Parathyroid adenoma (tissue), 2 donors: ENCODE data around the gene PDE9A.

ENCODE experiments used
- H2AFZ ChIP-seq: fragments of 300-600 bp; sonication (generic); one replicate; pipeline ENCODE4 v1.7.0; 2017; ENCODE audit warnings: antibody characterized with exemption, mild to moderate bottlenecking
- H3K27ac ChIP-seq: fragments of 300-600 bp; sonication (generic); one replicate; pipeline ENCODE4 v1.7.0; 2017
- H3K27me3 ChIP-seq: fragments of 300-600 bp; sonication (generic); one replicate; pipeline ENCODE4 v1.7.0; 2017; ENCODE audit warnings: low read length; ENCODE audit not compliant: control insufficient read depth, insufficient read depth
- H3K36me3 ChIP-seq: fragments of 300-600 bp; sonication (generic); one replicate; pipeline ENCODE4 v1.7.0; 2017; ENCODE audit warnings: low read length; ENCODE audit not compliant: control insufficient read depth, insufficient read depth
- H3K4me1 ChIP-seq: fragments of 300-600 bp; sonication (generic); one replicate; pipeline ENCODE4 v1.7.0; 2017; ENCODE audit warnings: control low read depth
- H3K4me2 ChIP-seq: fragments of 300-600 bp; sonication (generic); one replicate; pipeline ENCODE4 v1.7.0; 2017; ENCODE audit warnings: low read length
- H3K4me3 ChIP-seq: fragments of 300-600 bp; sonication (generic); one replicate; pipeline ENCODE4 v1.7.0; 2017; ENCODE audit warnings: low read depth, low read length
- H3K79me2 ChIP-seq: fragments of 300-600 bp; sonication (generic); one replicate; pipeline ENCODE4 v1.7.0; 2017; ENCODE audit warnings: control low read depth
- H3K9ac ChIP-seq: fragments of 300-600 bp; sonication (generic); one replicate; pipeline ENCODE4 v1.7.0; 2017; ENCODE audit warnings: mild to moderate bottlenecking
- H3K9me3 ChIP-seq: fragments of 300-600 bp; sonication (generic); one replicate; pipeline ENCODE4 v1.7.0; 2017; ENCODE audit warnings: low read length; ENCODE audit not compliant: control insufficient read depth
- CTCF ChIP-seq: fragments of 300-600 bp; sonication (generic); IDR thresholded peaks from one replicate; pipeline ENCODE4 v1.7.0; 2017; ENCODE audit warnings: antibody characterized with exemption, mild to moderate bottlenecking
- donor health status: primary hyperparathyroidism.

The PDE9A gene

GRCh38 chr21:42691901-42692559 is 38.6 kb downstream of the PDE9A start:
- H3K27me3 ChIP-seq: no peaks in the 10 kb centered on the region
- no peak overlapping the region for H2AFZ ChIP-seq
- no peak overlapping the region for H3K9ac ChIP-seq
- no peaks in the 10 kb centered on the region for H3K4me1 ChIP-seq
- no peaks in the 10 kb centered on the region for H3K36me3 ChIP-seq
- no peaks in the 10 kb centered on the region for H3K79me2 ChIP-seq
- H3K27ac ChIP-seq: no peak overlapping the region
- H3K4me2 ChIP-seq: no peak overlapping the region
- H3K9me3 ChIP-seq: no peaks in the 10 kb centered on the region
- TF ChIP-seq CTCF: no peak
- no peak overlapping the region for H3K4me3 ChIP-seq

GRCh38 chr21:42692688-42693087 is 39.3 kb downstream of the PDE9A start:
- Histone ChIP-seq H3K36me3 (no peaks in the 10 kb centered on the region), H2AFZ (no peak overlapping the region), H3K4me2 (no peak overlapping the region), H3K4me3 (no peak overlapping the region), H3K27me3 (no peaks in the 10 kb centered on the region), H3K9ac (no peak overlapping the region), H3K79me2 (no peaks in the 10 kb centered on the region), H3K4me1 (no peaks in the 10 kb centered on the region), H3K27ac (no peak overlapping the region), H3K9me3 (no peaks in the 10 kb centered on the region)
- no peak for TF ChIP-seq CTCF

GRCh38 chr21:42694751-42695696 is 41.6 kb downstream of the PDE9A start:
- H3K36me3 ChIP-seq: no peaks in the 10 kb centered on the region
- TF ChIP-seq CTCF: no peak
- H3K9me3 ChIP-seq: no peaks in the 10 kb centered on the region
- H3K79me2 ChIP-seq: no peaks in the 10 kb centered on the region
- no peaks in the 10 kb centered on the region for H3K4me1 ChIP-seq
- no peak overlapping the region for H3K9ac ChIP-seq
- no peaks in the 10 kb centered on the region for H3K27me3 ChIP-seq
- no peak overlapping the region for H3K4me3 ChIP-seq
- H3K27ac ChIP-seq: no peak overlapping the region
- H3K4me2 ChIP-seq: no peak overlapping the region
- no peak overlapping the region for H2AFZ ChIP-seq

GRCh38 chr21:42695697-42696380 is 42.4 kb downstream of the PDE9A start:
- TF ChIP-seq CTCF: no peak
- no peaks in the 10 kb centered on the region for H3K4me1 ChIP-seq
- no peaks in the 10 kb centered on the region for H3K79me2 ChIP-seq
- no peak overlapping the region for H3K4me2 ChIP-seq
- no peaks in the 10 kb centered on the region for H3K27me3 ChIP-seq
- H3K9me3 ChIP-seq: no peaks in the 10 kb centered on the region
- H3K36me3 ChIP-seq: no peaks in the 10 kb centered on the region
- no peak overlapping the region for H3K9ac ChIP-seq
- no peak overlapping the region for H3K4me3 ChIP-seq
- no peak overlapping the region for H3K27ac ChIP-seq
- H2AFZ ChIP-seq: no peak overlapping the region
